H1 (cell line): Measurements from ENCODE around the gene AK8. TPM values are rescaled to one million over a fixed set of nuclear protein-coding genes. Genes with fewer than 3 reads are reported as not detected.

Source experiments
- ATF2 ChIP-seq: IDR thresholded peaks from 2 replicates; pipeline ENCODE4 v1.6.1; 2012; ENCODE audit warnings: low read length, inconsistent platforms
- GTF2F1 ChIP-seq: IDR thresholded peaks from 2 replicates; pipeline ENCODE4 v1.6.1; 2012; ENCODE audit warnings: low read depth, low read length, improper control_type of control experiment, borderline replicate concordance
- JUN ChIP-seq: IDR thresholded peaks from 2 replicates; pipeline ENCODE4 v1.6.1; 2011; ENCODE audit warnings: low read depth, mild to moderate bottlenecking, improper control_type of control experiment, low read length
- MAFK ChIP-seq: IDR thresholded peaks from 2 replicates; pipeline ENCODE4 v1.6.1; 2012; ENCODE audit warnings: low read depth, mild to moderate bottlenecking, improper control_type of control experiment, low read length
- SIN3A ChIP-seq, 2 experiments: IDR thresholded peaks in 1 of 2; conservative IDR thresholded peaks in 1 of 2; 2 replicates each; pipeline ENCODE4 v1.6.1; 2011 to 2012; ENCODE audit warnings: low read length in 2 of 2, improper control_type of control experiment in 1 of 2, low read depth in 1 of 2, mild to moderate bottlenecking in 1 of 2
- SP1 ChIP-seq: IDR thresholded peaks from 2 replicates; pipeline ENCODE4 v1.6.1; 2011; ENCODE audit warnings: low read depth, low read length
- polyA plus RNA-seq, 7 experiments: library from polyadenylated mRNA; depleted of rRNA in 3 of 7; stranded (reverse) in 5 of 7; unstranded in 2 of 7; fragments of >200 nt in 5 of 7; fragments of 200-250 nt in 2 of 7; gene quantifications; 1 replicate in 5 of 7; 2 replicates in 1 of 7; 4 replicates in 1 of 7; pipeline versions ENCODE4 v1.2.1 to v1.2.3, GENCODE V29; 2011 to 2013; ENCODE audit warnings: missing spikeins in 2 of 7, mixed read lengths in 2 of 7
- total RNA-seq: library from RNA; stranded (reverse); fragmentation: NEBNext Ultra II Directional; extraction: Animal tissue kit (Norgen Biotek cat#: 25700); gene quantifications from 2 replicates; pipeline ENCODE4 v1.2.1, GENCODE V29; 2021

The AK8 gene
- total and polyA plus RNA-seq, 2 of the 8 experiments (the other 6 are each of a cell fraction or from before 2014, with no cell fraction given) = 0.35 to 0.48 TPM

DNA sequence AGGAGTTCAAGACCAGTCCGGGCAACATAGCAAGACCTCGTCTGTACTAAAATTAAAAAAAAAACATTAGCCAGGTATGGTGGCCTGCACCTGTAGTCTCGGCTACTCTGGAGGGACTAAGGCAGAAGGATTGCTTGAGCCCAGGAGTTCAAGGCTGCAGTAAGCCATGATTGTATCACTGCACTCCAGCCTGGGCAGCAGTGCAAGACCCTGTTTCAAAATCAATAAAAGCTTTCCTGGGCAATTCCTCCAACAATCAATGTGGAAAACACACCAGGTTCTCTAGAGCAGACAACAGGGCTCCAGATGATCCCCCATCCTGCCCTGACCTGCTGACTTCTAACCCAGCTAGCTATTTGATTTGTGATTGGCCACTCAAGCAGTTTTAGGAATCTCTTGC, 1.2 kb downstream of the AK8 start (continued):
- TF ChIP-seq JUN (no peak), GTF2F1 (no peak), ATF2 (no peak), MAFK (no peak), SP1 (no peak), SIN3A (conservative IDR thresholded peaks at IDR 0.05 in 1 of 2, IDR thresholded peaks at IDR 0.05 in 1 of 2; ENCODE audit: low read depth in 1 of 2, low read length in 2 of 2) (no peak)
